Heart left ventricle (tissue), 16 donors: ENCODE data around the gene S100A7. TPM values are rescaled to one million over a fixed set of nuclear protein-coding genes. Genes with fewer than 3 reads are reported as not detected.

Experiments used
- ATAC-seq, 4 donors: fragments of 200-7000 bp; cut with Tn5 transposase; one replicate each; pipeline ENCODE4 v1.9.1; 2020 to 2022; ENCODE audit warnings: moderate library complexity in 4 of 4, mild to moderate bottlenecking in 3 of 4, moderate number of reproducible peaks in 1 of 4
- DNase-seq, 5 donors: peaks; one replicate each; pipeline ENCODE4 v3.0.0-alpha.2; 2020
- H3K27ac ChIP-seq, 12 donors: fragments of 200-600 bp; sonication (generic) in 4 of 12; one replicate each; pipeline versions ENCODE4 v1.5.0 to v1.8.0; 2016 to 2022; ENCODE audit warnings: mild to moderate bottlenecking in 2 of 12
- H3K27me3 ChIP-seq, 9 donors: fragments of 200-600 bp; sonication (generic) in 2 of 9; one replicate each; pipeline versions ENCODE4 v1.5.1 to v1.8.0; 2016 to 2022; ENCODE audit warnings: mild to moderate bottlenecking in 3 of 9
- H3K36me3 ChIP-seq, 9 donors: fragments of 200-600 bp; sonication (generic) in 2 of 9; one replicate each; pipeline versions ENCODE4 v1.5.0 to v1.8.0; 2018 to 2022; ENCODE audit warnings: mild to moderate bottlenecking in 2 of 9
- H3K4me1 ChIP-seq, 12 donors: fragments of 200-600 bp; sonication (generic) in 4 of 12; one replicate each; pipeline versions ENCODE4 v1.5.0 to v1.8.0; 2016 to 2022; ENCODE audit warnings: mild to moderate bottlenecking in 3 of 12
- H3K4me3 ChIP-seq, 12 donors: fragments of 200-600 bp; sonication (generic) in 4 of 12; one replicate each; pipeline versions ENCODE4 v1.5.0 to v1.8.0; 2017 to 2022; ENCODE audit warnings: mild to moderate bottlenecking in 9 of 12, moderate library complexity in 4 of 12
- H3K9me3 ChIP-seq, 12 donors: fragments of 200-600 bp; sonication (generic) in 4 of 12; one replicate each; pipeline versions ENCODE4 v1.5.0 to v1.8.0; 2016 to 2022; ENCODE audit warnings: mild to moderate bottlenecking in 1 of 12
- POLR2A ChIP-seq, 2 donors: fragments of 450-650 bp; IDR thresholded peaks; one replicate each; pipeline ENCODE4 v1.6.1; 2017; ENCODE audit warnings: antibody characterized with exemption in 2 of 2, mild to moderate bottlenecking in 2 of 2, moderate library complexity in 2 of 2
- WGBS, 4 donors: extraction: QIAGEN DNeasy Blood & Tissue Kit in 2 of 4; methylation state at CpG; one replicate each; pipeline versions ENCODE4 v1.1.5 to v1.1.7; 2013 to 2018; 5-methylcytosine and 5-hydroxymethylcytosine counted together
- intact Hi-C, 10 donors: fragments of 100-400 bp; cut with DNase I; formaldehyde crosslinking; loops; one replicate each; pipeline versions ENCODE4 v1.11.1 to v1.14.2; 2022
- polyA plus RNA-seq, 2 donors: library from polyadenylated mRNA; stranded (reverse); fragments of 200-250 nt; gene quantifications; one replicate each; pipeline ENCODE4 v1.2.3, GENCODE V29; 2013
- total RNA-seq, 9 donors: library from RNA; depleted of rRNA in 2 of 9; stranded (reverse); fragments of >200 nt in 2 of 9; fragmentation: NEBNext Ultra II Directional in 3 of 9; extraction: Animal tissue kit (Norgen Biotek cat#: 25700) in 3 of 9; gene quantifications; one replicate each; pipeline versions ENCODE4 v1.1.0 to v1.2.4, GENCODE V29; 2016 to 2023
- TF ChIP-seq, protein P1 (sequence below), 12 donors: fragments of 200-600 bp; sonication (generic) in 4 of 12; IDR thresholded peaks; one replicate each; pipeline versions ENCODE4 v1.5.0 to v1.8.0; 2018 to 2022; ENCODE audit warnings: antibody characterized with exemption in 12 of 12, mild to moderate bottlenecking in 5 of 12
- donor health status: ischemic (EF 13 %, LVEDD 7.1; RV severe dilation, severe dysfunction).
- donor health status: healthy with polysubstance abuse.
- donor health status: DM: no; HTN: yes; CAD: no.
- donor health status: DM: no; HTN: no; CAD: no.
- donor health status: ischemic (EF 25% LVEDD 6.9; RV normal size, moderate dysfunction).
- donor health status: ischemic (EF 25% LVEDD 5.7; RV mildly dilated, moderate dysfunction).
- donor health status: healthy.
- donor health status: DM: yes; HTN: yes; CAD: no.
- donor health status: ischemic (EF 35%, LVEDD 5.7; RV mildly dilated, moderate dysfunction).
- donor health status: nonischemic (EF 11% LVEDD 7.7; RV severe dilation, severe dysfunction).
- donor health status: DM: yes; HTN: yes; CAD: no.
- donor health status: PGD.
- donor health status: ischemic (EF 29% LVEDD 5.4; RV normal size, mild dysfunction).
- donor health status: nonischemic (EF 23%, LVEDD 6.1; RV moderate dilation, normal function).

Gene S100A7
- total and polyA plus RNA-seq, 11 donors: not detected

DNA sequence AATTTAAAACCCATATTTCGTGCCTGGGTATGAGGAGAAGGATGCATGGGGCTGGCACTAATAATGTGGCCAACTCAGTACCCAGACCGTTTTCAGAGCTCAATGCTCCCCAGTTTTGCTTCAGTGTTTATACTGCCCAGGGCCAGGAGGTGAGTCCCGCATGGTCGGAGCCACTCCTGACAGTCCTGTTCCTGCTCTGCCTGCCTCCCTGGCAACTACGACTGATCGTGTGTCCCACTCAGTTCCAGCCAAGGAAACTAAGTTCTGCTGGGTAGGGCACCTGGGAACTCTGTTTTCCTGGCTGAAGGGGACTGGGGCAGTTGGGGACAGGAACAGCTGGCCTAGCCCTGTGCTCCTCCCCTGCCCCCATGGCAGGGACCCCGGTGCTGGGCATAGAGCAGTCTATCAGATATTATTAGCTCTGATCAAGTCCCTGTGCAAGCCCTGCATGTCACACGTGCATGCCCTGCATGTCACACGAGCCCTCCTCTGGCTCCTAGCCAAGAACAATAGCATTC is 19.2 kb downstream of the S100A7 start:
- no peak for TF ChIP-seq POLR2A (IDR thresholded peaks at IDR 0.05)
- TF ChIP-seq, protein P1, sequence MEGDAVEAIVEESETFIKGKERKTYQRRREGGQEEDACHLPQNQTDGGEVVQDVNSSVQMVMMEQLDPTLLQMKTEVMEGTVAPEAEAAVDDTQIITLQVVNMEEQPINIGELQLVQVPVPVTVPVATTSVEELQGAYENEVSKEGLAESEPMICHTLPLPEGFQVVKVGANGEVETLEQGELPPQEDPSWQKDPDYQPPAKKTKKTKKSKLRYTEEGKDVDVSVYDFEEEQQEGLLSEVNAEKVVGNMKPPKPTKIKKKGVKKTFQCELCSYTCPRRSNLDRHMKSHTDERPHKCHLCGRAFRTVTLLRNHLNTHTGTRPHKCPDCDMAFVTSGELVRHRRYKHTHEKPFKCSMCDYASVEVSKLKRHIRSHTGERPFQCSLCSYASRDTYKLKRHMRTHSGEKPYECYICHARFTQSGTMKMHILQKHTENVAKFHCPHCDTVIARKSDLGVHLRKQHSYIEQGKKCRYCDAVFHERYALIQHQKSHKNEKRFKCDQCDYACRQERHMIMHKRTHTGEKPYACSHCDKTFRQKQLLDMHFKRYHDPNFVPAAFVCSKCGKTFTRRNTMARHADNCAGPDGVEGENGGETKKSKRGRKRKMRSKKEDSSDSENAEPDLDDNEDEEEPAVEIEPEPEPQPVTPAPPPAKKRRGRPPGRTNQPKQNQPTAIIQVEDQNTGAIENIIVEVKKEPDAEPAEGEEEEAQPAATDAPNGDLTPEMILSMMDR (IDR thresholded peaks at IDR 0.05): no peak
- Histone ChIP-seq H3K36me3 (no peaks in the 10 kb centered on the region), H3K27me3 (peaks cover 0 to 15% (median 2%) of the 10 kb centered on the region in 9 donors), H3K9me3 (no peaks in the 10 kb centered on the region), H3K4me3 (no peak overlapping the region), H3K4me1 (no peaks in the 10 kb centered on the region), H3K27ac (no peak overlapping the region)
- no peak for DNase-seq
- intact Hi-C loops: no loop called here
- ATAC-seq: no peak
- WGBS, 4 donors: 45 to 55% (median 48%) methylated on average over 8 to 9 of the region's 9 CpGs

GRCh38 chr1:153439273-153439672 is 21.2 kb downstream of the S100A7 start:
- Histone ChIP-seq H3K36me3 (no peaks in the 10 kb centered on the region), H3K4me3 (no peak overlapping the region), H3K27me3 (peaks cover 0 to 15% (median 0%) of the 10 kb centered on the region in 9 donors), H3K27ac (no peak overlapping the region), H3K9me3 (no peaks in the 10 kb centered on the region), H3K4me1 (no peaks in the 10 kb centered on the region)
- TF ChIP-seq POLR2A (IDR thresholded peaks at IDR 0.05): no peak
- TF ChIP-seq, protein P1 (IDR thresholded peaks at IDR 0.05): no peak
- intact Hi-C loops: no loop called here
- no peak for DNase-seq
- no peak for ATAC-seq

- TF ChIP-seq, protein P1 (IDR thresholded peaks at IDR 0.05): no peak
- TF ChIP-seq POLR2A (IDR thresholded peaks at IDR 0.05): no peak
- 62 to 72% (median 67%) methylated on average over 6 to 7 of the region's 7 CpGs for WGBS, 4 donors
- no peak overlapping the region for H3K4me3 ChIP-seq
- intact Hi-C loops: no loop called here
- H3K36me3 ChIP-seq: no peaks in the 10 kb centered on the region
- H3K4me1 ChIP-seq: no peaks in the 10 kb centered on the region
- H3K9me3 ChIP-seq: no peaks in the 10 kb centered on the region
- H3K27me3 ChIP-seq: peaks cover 0 to 13% (median 0%) of the 10 kb centered on the region in 9 donors
- no peak for ATAC-seq
- no peak for DNase-seq
- H3K27ac ChIP-seq: no peak overlapping the region
Observed at GRCh38 chr1:153438599-153438998, 21.9 kb downstream of the S100A7 start.

GRCh38 chr1:153437236-153437635 is 23.2 kb downstream of the S100A7 start:
- no peaks in the 10 kb centered on the region for H3K9me3 ChIP-seq
- WGBS, 4 donors: 84 to 91% (median 87%) methylated on average over 4 of the region's 4 CpGs
- no peaks in the 10 kb centered on the region for H3K36me3 ChIP-seq
- TF ChIP-seq, protein P1 (IDR thresholded peaks at IDR 0.05): no peak
- TF ChIP-seq POLR2A (IDR thresholded peaks at IDR 0.05): no peak
- no peak overlapping the region for H3K4me3 ChIP-seq
- DNase-seq (no peak), ATAC-seq (no peak)
- no peak overlapping the region for H3K27ac ChIP-seq
- no peaks in the 10 kb centered on the region for H3K4me1 ChIP-seq
- peaks cover 0 to 12% (median 0%) of the 10 kb centered on the region in 9 donors for H3K27me3 ChIP-seq
- intact Hi-C loops: no loop called here
